ENCODE results near the gene CTSW. TPM values are rescaled to one million over a fixed set of nuclear protein-coding genes. Genes with fewer than 3 reads are reported as not detected.
A peak's percentile ranks its signal among the peaks of the same experiment; 100 is the strongest.

Gene CTSW
- total RNA-seq, 2 experiments from 2014 or later, result 20.6 to 21.6 TPM

- Mint-ChIP-seq H3K27ac (peak overlapping the region; percentile 95), H3K4me1 (ENCODE audit: low read depth) (peaks cover 58% of the 10 kb centered on the region), H3K9me3 (no peaks in the 10 kb centered on the region), H3K36me3 (ENCODE audit: low read depth) (peaks cover 48% of the 10 kb centered on the region), H3K27me3 (no peaks in the 10 kb centered on the region), H3K4me3 (peak overlapping the region; percentile 87)
- ChIA-PET POLR2A (interaction anchor here (0.6 to 5.8 kb wide), 17 partner anchors 12 to 388 kb away, joined by 3 to 248 read pairs (median 17); partner anchors contain the start of genes AP5B1, C11orf68, CFL1 and DRAP1), CTCF (interaction anchor here (0.5 to 5.2 kb wide), 27 partner anchors 7 to 346 kb away, joined by 3 to 80 read pairs (median 8); partner anchors contain the start of genes AP5B1, BANF1, C11orf68 and CFL1)
- Histone ChIP-seq H3K4me3 (ENCODE audit: low read length) (peak overlapping the region; percentile 93), H3K9me3 (ENCODE audit: control insufficient read depth in 1 of 2, insufficient read depth in 1 of 2, low read length in 2 of 2) (no peaks in the 10 kb centered on the region), H3K27me3 (ENCODE audit: control insufficient read depth in 1 of 2, insufficient read depth in 2 of 2, low read length in 2 of 2) (no peaks in the 10 kb centered on the region), H3K27ac (ENCODE audit: low read depth in 1 of 2, low read length in 2 of 2) (peak overlapping the region; percentile 88 to 91), H3K4me1 (ENCODE audit: insufficient read depth, low read length) (peaks cover 62% of the 10 kb centered on the region), H3K36me3 (ENCODE audit: insufficient read depth, low read length) (peaks cover 29% of the 10 kb centered on the region)
- ATAC-seq (ENCODE audit: poor library complexity), result no peak
- intact Hi-C loops (cut with DNase I, micrococcal nuclease), result loop anchor here (1.0 to 10.0 kb wide), 9 partner anchors 15 to 173 kb away; partner anchors contain the start of genes C11orf68 (in 2 of the 2), DRAP1 (in 2 of the 2), BANF1 (in 1 of the 2) and CFL1 (in 1 of the 2)
- TF ChIP-seq CTCF (IDR thresholded peaks at IDR 0.05), result no peak
- no peak for DNase-seq
Measured at GRCh38 chr11:65887723-65888162, 8.1 kb downstream of the CTSW start.

DNA sequence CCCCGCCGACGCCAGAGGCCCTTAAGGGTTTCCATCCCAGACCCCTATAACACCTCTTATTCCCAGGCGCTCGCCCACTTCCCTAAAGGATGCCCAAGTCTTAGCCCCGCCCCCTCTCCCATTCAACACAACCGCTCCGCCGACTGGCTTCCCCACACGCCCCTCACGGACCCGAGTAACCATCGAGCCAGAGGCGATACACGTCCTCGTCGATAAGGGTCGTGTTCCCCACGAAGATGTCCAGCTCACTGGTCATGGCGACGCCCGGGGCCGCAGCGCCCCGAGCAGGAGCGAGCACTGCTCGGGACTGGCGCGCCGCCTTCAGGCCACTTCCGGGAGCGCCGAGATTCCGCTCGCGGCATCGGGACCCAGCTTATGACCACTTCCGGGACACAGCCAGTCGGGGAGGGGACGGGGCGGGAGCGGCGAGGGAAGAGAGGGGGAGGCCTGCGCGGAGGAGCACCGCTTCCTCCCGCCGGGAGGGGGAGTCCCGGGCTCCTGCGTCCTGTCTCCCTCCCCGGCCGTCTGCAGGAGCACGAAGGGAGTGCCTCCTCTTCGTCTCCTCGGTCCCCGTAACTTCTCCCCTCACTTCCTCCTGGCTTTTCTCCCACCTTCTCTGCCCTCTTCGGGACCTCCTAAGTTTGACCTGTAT, 8.7 kb downstream of the CTSW start, which contains the start of gene FIBP:
Gene FIBP, minus strand, starts transcription at position 309 of the 652 bp plus-strand sequence. Its CDS starts 53 bp downstream, at position 256.
- Histone ChIP-seq H3K4me1 (ENCODE audit: insufficient read depth, low read length) (peaks cover 68% of the 10 kb centered on the region), H3K27ac (ENCODE audit: low read depth in 1 of 2, low read length in 2 of 2) (peak within 1 kb of the TSS; percentile 88 to 91), H3K9me3 (ENCODE audit: control insufficient read depth in 1 of 2, insufficient read depth in 1 of 2, low read length in 2 of 2) (no peaks in the 10 kb centered on the region), H3K4me3 (ENCODE audit: low read length) (peak within 1 kb of the TSS; percentile 93), H3K36me3 (ENCODE audit: insufficient read depth, low read length) (peaks cover 23% of the 10 kb centered on the region), H3K27me3 (ENCODE audit: control insufficient read depth in 1 of 2, insufficient read depth in 2 of 2, low read length in 2 of 2) (no peaks in the 10 kb centered on the region)
- Mint-ChIP-seq H3K27ac (peak within 1 kb of the TSS; percentile 95), H3K4me1 (ENCODE audit: low read depth) (peaks cover 63% of the 10 kb centered on the region), H3K4me3 (peak within 1 kb of the TSS; percentile 87), H3K9me3 (no peaks in the 10 kb centered on the region), H3K27me3 (no peaks in the 10 kb centered on the region), H3K36me3 (ENCODE audit: low read depth) (peaks cover 46% of the 10 kb centered on the region)
- peak; percentile 60 for ATAC-seq (ENCODE audit: poor library complexity)
- peak; percentile 95 for TF ChIP-seq CTCF (IDR thresholded peaks at IDR 0.05)
- peak; percentile 92 to 98 (median 95) for DNase-seq
- intact Hi-C loops (cut with DNase I, micrococcal nuclease), result loop anchor here (1.0 to 10.0 kb wide), 9 partner anchors 15 to 173 kb away; partner anchors contain the start of genes C11orf68 (in 2 of the 2), DRAP1 (in 2 of the 2), BANF1 (in 1 of the 2) and CFL1 (in 1 of the 2)
- ChIA-PET CTCF (interaction anchor here (0.5 to 5.2 kb wide), 33 partner anchors 8 to 346 kb away, joined by 3 to 80 read pairs (median 7); partner anchors contain the start of genes AP5B1, BANF1, C11orf68 and CFL1), POLR2A (interaction anchor here (0.6 to 5.8 kb wide), 22 partner anchors 8 to 389 kb away, joined by 3 to 248 read pairs (median 12); partner anchors contain the start of genes AP5B1, BANF1, C11orf68 and CFL1)

Data from CD4-positive, alpha-beta T cell (primary cell).